Activated CD4-positive, alpha-beta T cell treated with anti-CD3 and anti-CD28 coated beads for 4 hours (primary cell): ENCODE results near the gene KLK1.

Experiments used
- DNase-seq, 2 donors: peaks; one replicate each; pipeline ENCODE4 v3.0.0-alpha.2; 2020

KLK1 gene

DNA sequence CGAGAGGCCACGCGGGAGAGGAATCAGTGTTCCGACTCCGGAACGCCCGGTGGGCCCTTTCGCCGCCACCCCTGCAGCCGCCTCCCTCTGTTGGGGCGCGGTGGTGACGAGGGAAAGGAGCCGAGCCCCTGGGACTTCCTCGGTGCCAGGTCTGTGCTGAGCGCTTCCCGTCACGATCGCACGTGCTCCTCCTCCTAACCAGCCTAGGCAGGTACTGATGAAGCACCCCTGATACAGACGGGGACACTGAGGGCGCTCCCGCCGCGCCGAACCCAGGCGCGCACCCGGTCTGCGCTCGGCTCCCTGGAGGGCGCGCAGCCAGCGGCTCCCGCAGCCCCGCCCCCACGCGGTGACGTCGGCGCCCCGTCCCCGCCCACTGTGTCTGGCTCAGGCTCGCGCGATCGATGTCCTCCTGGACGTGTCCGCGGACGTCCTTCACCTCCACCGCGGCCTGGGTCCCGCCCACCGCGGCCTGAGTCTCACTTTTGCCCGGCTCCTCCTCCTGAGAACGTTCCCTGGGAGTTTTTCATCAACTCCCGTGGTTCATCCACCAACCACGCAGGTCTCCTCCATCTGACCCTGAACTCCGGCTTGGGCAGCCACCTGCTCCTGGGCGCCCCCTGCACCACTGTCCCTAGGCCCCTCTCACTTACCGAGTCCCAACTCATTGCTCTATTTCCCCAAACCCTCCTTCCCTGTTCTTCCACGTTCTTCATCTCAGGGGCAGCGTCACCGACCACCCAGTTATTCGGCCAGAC lies 12.4 kb upstream of the KLK1 start:
- DNase-seq = peak; percentile 53 to 60

DNA sequence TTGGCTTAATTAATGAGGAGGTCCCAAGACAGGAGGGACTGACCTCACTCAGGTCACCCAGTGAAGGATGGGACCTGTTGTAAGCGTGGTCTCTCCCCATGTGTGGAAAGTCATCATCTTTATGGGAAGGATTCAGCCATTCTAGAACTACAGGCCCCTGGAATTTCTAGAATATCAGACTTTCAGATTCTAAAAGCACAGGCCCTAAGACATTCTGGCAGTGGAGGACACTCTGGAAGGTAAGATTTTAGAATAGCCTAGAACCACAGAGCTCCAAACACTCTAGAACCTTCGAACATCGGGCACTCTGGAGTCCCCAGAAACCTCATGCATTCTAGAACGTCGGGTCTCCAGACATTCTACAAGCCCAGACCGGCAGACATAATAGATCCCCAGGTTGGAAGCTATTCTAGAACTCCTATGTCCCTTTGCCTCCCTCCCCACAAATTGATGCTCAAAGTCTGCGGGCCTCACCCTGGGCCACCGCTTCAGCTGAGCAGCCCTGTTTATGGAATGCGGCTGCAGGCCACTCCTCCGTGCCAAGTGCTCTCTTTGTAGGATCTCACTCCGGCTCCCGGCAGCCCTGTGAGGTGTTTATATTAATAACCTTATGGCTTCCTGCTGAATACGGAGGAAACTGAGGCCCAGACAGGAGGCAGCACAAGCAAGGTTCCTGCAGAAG lies 11.7 kb upstream of the KLK1 start:
- DNase-seq = no peak

DNA sequence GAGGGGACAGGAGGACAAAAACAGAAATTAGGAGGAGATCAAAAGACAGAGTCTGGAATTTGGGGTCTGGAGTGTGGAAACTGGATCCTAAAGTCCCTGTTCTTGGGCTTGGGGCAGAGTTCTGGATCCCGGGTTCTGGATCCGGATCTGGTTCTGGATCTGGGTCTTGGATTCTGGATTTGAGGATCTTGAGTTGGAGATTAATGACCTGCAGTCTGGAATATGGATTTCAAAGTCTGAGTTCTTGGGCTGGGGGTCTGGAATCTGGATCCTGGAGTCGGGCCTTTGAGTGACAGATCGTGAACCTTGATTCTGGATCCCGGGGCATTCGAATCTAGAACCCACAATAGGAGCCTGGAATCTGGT lies 10.2 kb upstream of the KLK1 start:
- no peak for DNase-seq

DNA sequence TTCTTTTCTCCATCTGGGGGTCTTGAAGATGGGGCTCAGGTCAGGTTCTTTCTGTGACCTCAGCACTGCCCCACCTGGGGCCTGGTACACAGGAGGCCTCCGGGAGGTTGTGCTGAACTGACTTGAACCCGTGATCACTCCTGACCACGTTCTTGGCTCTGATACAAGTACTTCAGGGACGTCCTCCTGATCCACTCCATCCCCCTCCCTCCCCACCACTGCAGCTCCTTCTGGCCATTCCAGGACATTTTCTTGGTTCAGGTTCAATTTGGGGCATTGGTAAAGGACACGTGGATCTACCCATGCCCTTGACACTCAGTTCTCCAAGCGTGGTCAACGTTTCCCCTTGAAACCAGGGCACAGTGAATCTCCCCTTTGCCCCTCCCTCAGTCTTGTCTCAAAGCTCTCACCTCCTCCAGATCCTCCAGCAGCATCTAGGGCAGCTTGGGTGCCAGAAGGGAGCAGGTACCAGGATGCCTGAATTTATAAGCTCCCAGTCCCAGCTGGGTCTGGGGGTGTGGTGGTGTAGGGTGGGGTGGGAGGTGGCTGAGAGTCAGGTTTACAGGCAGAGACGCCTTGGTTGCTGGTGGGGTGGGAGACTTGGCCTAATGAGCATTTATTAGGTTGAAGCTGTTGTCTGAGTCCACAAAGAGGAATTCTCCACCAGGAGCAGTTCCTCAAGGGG lies 9.7 kb upstream of the KLK1 start, which contains the start of gene KLK15:
TSS of gene KLK15 (minus strand) at position 458 of the 685 bp plus-strand sequence. CDS start 2,082 bp downstream, outside the sequence.
- DNase-seq = no peak

DNA sequence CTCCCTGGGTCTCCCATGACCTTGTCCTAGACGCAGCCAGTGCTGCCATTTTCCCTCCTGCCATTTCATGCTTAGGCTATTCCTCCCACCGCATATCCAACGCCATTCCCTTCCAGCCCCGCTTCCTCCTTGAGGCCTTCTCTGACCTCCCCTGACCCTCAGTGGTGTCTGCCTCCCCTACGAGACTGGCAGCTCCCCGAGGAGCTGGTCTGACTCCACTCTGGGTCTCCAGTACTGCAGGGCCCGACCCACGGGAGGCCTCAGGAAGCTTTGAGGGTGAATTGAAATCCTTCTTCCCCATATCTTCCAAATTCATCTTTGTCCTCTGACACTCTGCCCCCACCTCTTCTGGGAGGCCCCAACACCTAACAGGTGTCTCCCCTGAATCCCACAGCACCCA lies 9.1 kb upstream of the KLK1 start:
- DNase-seq = no peak

DNA sequence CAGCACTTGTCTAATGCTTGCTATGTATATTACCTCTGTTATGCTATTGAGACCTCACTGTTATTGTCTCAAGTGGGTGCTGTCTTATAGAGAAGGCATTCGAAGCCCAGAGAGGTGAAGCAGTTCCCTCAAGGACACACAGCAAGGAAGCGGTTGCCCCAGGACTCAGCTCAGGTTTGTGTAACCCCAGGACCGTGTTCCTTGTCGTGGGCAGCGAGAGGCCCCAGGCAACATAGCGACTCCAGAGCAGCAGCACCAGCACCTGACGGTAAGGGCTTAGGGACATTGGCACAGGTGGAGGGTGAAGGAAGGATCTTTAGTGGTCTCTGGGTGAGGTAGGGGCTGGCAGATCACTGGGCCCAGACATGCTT lies 7.4 kb upstream of the KLK1 start:
- no peak for DNase-seq

DNA sequence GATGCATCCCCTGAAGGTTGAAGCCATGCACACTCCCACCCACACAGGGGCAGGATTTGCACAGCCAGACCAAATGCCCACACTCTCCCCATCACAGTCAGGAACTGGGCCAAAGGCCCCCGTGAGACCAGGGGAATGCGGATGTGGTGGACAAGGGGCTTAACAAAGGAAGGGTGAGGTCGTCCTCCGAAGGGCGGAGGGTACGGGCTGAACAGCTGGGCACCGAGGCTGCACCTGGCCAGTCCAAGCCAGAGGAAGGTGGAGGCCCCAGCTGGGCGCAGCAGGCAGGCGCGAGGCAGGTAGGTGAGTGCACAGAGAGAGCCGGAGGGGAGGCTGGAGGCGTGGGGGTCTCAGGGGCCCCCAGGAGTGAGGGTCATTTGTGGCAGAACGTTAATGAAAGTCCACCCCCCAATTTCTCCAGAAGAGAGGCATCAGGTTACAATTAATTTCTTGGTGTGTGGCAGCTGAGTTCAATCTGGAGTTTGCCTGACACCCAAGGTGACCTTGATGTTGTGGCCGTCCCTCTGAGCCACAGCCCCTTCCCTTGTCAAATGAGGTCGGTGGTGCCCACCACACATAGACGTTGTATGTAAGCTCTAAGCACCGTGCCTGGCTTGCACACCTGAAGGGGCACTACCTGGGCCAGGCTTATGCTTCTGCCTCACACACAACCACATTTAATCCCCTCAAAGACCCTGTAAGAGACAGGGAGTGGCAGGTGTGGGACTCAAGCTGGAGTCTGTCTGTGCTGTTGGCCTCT lies 6.9 kb upstream of the KLK1 start:
- DNase-seq = no peak

DNA sequence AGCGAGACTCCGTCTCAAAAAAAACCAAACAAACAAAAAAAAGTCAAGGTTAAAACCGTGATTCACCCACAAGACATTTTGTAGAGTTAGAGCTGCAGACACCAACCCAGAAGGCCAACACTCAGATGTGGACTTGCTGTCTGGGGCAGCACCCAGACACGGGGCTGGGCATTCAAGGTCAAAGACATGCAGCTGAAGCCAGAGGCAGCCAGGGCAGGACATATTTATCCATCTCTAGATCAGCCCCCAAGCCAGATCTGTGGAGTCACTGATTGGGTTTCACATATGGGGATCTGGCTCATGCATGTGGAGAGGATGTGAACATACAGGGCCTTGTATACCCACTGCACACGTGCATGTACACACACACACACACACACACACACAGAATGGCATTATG lies 6.2 kb upstream of the KLK1 start:
- no peak for DNase-seq

DNA sequence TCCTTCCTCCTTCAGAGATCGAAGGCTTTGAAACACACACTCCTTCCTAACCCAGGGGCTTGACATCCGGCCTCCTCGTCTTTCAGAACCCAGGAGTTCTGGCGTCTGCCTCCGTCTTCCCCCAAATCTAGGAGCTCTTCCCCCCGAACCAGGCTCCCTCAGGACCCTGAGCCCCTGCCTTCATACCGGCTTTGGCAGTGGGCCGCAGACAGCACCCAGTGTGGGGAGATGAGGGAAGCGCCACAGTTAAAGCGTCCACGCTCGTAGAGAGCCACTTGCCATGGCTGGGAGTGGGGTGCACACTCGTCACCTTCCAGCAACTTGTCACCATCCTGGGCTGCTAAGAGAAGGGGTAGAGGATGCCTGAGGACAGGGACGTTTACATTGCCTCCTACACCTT lies 3.9 kb upstream of the KLK1 start:
- no peak for DNase-seq

DNA sequence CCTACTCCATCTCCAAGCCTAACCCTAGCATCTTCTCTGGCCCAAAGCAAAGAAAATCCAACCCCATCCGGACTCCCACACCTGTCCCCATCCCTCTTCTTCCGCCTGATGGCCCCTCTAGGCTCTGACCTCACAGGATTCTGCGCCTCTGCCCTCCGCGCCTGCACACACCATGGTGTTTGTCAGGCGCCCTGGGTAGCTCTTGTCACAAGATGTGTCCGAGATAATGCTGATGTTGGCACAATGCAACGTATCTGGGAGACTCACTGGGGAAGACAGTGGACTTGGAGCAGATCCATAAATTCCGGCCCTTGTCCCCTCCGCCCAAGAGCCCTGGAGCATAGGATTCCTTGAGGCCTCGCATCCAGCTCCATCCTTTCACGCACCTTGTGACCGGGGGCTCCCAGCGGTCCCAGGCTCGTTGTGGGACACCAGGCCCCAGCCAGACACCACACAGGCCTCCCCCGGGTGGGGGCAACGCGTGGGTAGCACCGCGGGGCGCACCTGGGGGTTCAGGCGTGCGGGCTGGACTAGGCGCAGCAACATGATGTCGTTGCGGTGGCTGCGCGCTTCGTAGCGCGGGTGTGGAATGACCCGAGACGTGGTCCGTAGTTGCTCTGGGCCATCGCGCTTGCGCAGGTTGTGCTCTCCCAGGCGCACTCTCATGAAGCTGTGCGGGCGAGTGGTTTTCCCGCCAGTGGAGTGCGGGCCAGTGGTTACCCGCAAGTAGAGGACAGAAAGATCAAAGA lies 3.1 kb upstream of the KLK1 start:
- DNase-seq = no peak

DNA sequence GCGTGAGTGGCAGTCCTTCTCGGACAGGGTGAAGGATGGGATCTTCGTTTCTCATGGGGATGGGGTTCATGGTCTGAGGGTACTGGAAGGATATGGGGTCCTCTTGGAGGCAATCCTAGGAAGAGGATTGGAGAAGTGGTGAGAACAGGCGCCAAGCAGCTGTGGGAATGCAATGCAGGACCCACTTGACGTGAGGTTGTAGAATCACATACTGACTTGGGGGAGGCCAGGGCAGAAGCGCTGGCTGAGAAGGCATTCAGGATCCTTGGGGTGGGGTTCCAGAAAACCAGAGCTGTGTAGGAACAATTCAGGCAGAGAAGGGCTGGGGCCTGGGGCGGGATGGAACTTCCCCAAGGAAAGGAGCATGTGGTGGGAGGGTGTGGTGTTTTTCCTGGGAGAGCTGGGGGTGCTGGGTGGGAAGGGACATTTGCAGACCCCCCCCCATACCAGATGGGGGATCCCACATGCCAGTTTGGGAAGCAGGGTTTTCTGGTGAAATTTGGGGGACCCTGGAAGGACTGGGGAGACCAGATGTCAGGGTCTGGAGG lies 852 bp downstream of the KLK1 start:
- DNase-seq = no peak

DNA sequence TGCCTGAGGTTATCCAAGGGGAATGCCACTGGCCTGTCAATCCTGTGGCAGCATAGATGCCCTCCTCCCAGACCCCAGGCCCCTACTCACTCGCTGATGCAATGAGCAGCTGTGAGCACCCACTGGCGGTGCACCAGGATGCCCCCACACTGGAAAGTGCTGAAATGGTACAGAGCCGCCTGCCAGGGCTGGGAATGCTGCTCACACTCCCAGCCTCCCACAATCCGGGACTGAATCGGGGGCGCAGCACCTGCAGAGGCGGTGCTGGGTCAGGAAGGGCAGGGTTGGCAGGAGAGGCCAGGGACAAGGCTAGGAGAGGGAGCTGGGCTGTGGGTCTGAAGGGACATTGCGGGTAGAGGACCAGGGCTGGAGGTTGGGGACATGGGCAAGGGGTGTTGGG lies 2.0 kb downstream of the KLK1 start:
- no peak for DNase-seq

DNA sequence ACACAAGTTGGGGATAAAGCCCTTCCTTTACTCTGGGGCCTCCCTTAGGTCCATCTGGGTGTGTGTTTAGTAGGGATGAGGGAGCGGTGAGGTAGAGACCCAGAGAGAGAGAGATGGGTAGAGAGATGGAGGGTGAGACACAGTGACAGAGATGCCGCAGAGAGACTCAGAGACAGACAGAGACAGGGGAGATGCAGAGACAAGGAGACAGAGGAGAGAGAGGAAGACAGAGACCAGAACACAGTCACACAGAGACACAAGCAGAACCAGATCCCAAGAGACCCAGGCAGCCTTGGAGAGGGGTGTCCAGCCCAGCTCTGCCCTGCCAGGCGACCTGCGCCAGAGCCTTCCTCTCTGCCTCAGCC lies 2.4 kb downstream of the KLK1 start:
- no peak for DNase-seq

DNA sequence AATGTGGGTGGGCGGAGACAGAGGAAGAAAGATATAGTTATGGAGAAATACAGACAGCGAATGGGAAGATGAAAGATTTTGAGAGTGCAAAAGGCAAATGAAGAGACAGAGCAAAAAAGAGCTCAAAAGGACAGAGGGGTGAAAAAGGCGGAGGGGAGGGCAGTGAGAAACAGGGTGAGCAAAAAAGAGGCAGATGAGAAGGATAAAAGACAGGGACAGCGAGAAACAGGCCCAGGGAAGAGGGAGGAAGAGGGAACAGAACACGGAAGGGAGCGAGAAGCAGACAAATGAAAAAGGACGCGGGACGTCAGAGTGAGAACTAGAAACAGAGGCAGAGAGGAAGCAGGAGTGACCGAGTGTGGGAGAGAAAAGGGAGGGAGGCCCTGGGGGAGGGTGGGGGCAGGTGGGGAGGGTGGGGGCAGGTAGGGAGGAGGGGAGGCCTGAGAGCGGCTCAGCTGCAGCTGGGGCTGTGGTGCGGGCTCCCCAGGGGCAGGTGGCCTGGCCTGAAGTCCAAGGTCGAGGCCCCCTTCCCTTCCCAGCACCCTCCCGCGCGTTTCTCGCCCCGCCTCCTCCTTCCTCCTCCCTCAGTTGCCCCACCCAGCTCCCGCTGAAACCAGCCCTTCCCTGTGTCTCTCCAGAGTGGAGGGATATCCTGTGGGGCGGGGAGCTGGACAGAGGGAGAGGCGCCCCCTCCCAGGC lies 2.9 kb downstream of the KLK1 start:
- no peak for DNase-seq

DNA sequence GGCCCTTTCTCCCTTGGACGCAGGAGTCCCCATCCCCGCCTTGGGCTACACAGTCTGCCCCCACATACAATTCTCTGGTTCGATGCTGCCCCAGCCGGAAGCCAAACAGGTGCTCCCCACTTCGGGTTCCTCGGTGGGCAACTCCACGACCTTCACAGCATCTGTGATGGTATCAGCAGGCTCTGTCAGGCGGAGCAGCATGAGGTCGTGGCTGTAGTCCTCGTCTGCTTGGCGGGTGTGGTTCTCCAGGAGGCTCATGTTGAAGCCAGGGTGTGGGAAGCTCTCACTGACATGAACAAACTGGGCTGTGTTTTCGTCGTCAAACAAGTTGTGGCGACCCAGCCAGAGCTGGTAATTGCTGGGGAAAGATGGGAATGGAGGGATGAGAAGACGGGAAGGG lies 3.5 kb downstream of the KLK1 start:
- DNase-seq = no peak

DNA sequence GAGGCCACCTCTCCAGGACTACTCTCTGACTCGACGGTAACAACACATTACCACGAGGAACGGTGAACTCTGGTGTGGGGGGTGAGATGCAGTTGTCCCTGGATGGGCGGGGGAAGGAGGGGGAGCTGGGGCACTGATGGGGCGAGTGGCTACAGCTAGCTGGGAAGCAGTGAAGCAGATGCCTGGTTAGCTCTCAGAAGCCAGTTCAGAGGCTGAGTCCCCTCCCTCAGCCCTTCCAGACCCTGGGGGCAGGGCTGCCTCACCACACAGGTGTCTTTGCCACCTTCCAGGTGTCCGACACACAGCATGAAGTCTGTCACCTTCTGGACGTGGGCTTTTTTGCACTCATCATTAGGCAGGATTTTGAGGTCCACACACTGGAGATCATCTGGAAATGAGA lies 4.0 kb downstream of the KLK1 start:
- no peak for DNase-seq

DNA sequence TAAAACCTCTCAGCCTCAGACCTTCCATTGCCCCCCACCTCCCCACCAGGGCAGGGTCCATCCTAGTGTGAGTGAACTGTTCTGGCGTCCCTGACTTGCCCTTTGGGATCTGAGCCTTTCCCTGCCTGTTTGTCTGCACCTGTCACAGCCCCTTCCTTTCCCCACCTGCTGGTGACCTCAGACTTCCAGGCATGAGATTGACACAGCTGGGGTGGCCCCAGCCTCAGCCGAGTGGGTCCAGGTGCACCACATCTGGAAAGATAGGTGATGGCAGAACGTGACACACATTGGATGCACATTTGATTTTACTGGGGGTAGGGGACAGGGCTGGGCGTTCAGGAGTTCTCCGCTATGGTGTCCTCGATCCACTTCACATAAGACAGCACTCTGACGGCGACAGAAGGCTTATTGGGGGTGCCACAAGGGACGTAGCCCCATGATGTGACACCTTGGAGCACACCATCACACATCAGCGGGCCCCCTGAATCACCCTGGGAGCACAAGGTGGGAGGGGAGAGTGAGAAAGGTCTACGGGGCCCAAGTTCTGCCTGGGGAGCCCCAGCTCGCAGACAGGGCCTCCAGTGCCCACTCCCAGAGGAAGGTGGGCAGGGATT lies 4.6 kb downstream of the KLK1 start:
- no peak for DNase-seq

DNA sequence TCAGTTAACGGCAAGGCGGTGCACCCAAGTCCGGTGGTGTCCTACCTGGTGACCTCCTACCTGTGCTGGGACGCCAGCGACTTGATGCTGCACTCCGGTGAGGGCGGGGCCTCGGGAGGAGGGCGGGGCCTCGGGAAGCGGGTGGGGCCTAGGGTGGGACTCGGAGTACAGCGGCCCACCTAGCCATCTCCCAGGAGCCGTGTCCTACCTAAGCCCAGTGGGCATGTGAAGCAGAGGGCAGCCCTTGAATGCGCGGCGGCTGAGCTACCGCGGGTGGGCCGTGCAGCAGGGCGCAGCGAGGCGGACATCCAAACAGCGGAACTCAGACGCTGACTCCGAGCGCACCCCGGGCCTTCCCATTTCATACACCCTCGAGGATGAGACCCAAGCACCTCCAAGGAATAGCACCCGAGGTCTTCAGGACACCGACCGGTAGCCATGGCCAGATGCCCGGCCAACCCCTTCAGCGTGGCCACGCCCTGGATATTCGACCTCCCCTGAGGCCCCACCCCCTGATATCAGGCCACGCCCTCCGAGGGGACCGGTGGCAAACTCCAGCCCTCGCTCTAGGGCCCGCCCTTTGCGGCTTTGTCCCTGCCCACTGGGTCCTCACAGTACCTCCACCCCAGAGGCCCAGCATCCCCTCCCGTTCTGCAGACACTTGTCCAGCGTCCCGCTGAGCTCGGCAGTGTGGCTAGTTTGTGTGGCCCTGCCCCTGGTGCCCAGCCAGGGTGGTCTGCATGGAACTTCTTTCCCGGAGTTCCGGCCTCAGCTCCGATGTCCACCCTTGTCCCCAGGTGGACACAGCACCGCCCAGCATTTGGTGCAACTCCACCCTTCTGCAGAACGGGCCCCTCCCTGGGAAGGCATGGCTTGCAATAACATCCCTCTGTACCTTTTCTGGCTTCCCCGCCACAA lies 5.4 kb downstream of the KLK1 start:
- DNase-seq = no peak

DNA sequence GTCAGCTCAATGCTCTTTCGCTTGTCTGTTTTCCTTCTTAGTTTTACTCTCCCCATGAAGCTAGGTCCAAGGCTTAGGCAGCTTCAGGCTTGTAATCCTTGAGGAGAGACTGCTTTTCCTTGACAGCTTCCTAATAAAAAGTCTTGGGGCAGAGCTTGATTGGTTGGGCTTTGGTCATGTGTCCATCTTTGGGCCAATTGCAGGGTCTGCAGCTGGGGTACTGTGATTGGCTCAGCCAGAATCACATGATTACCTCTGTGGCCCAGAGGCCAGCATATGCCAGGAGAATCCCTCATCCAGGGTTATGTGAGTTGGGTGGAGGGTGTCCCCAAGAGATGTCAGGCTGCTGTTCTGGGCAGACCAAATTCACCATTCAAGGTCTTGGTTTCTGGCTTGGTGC lies 8.1 kb downstream of the KLK1 start:
- no peak for DNase-seq

DNA sequence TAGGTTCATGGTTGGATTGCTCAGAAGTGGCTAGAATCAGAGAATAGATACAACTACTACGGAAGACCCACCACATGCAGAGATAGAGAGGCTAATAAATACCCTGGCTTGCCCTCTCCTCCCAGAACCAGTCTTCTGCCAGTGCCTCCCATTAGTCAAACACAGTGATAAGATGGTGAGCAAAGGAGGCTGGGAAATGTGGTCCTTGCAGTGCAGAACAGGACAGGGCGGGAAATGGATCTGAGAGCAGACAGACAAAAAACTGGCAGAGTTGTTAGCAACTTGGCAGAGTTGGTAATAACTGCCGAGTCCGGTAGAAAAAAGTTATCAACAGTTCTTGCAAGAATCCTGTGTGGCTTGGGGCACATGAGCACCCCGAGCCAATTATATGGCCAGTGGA lies 8.7 kb downstream of the KLK1 start:
- DNase-seq = no peak
